Adrenal gland (tissue), 12 donors: ENCODE measurements around the gene RIMKLB. TPM values are rescaled to one million over a fixed set of nuclear protein-coding genes. Genes with fewer than 3 reads are reported as not detected.
"Not testable (repeated sequence)": the region's sequence is repeated elsewhere in the genome, so short reads cannot be mapped to it uniquely, and the experiment has no call there.

ENCODE experiments used
- DNase-seq, 7 donors: peaks; one replicate each; pipeline ENCODE4 v3.0.0-alpha.2; 2019 to 2020
- H3K27ac ChIP-seq, 5 donors: fragments of 200-600 bp; sonication (generic) in 4 of 5; 1 replicate in 3 of 5; 2 replicates in 2 of 5; pipeline versions ENCODE4 v1.5.1 to v1.8.0; 2016 to 2020; ENCODE audit warnings: mild to moderate bottlenecking in 1 of 5
- H3K27me3 ChIP-seq: fragments of 200-600 bp; 2 replicates; pipeline ENCODE4 v1.8.0; 2021
- H3K36me3 ChIP-seq, 2 donors: fragments of 200-600 bp; replicated peaks in 1 of 2; 1 replicate in 1 of 2; 2 replicates in 1 of 2; pipeline versions ENCODE4 v1.5.1 to v1.8.0; 2018 to 2022
- H3K4me1 ChIP-seq, 2 donors: fragments of 200-600 bp; replicated peaks in 1 of 2; 1 replicate in 1 of 2; 2 replicates in 1 of 2; pipeline versions ENCODE4 v1.5.1 to v1.8.0; 2018 to 2021
- H3K4me3 ChIP-seq, 4 donors: fragments of 200-600 bp; sonication (generic) in 3 of 4; one replicate each; pipeline ENCODE4 v1.5.1; 2016 to 2018
- H3K9me3 ChIP-seq, 3 donors: fragments of 200-600 bp; sonication (generic) in 1 of 3; replicated peaks in 1 of 3; 1 replicate in 2 of 3; 2 replicates in 1 of 3; pipeline versions ENCODE4 v1.5.1 to v1.8.0; 2016 to 2021
- POLR2A ChIP-seq, 2 donors: fragments of 450-650 bp; IDR thresholded peaks; one replicate each; pipeline ENCODE4 v1.6.1; 2017; ENCODE audit warnings: antibody characterized with exemption in 2 of 2, mild to moderate bottlenecking in 2 of 2, moderate library complexity in 1 of 2
- WGBS, 4 donors: extraction: QIAGEN DNeasy Blood & Tissue Kit in 2 of 4; methylation state at CpG; one replicate each; pipeline versions ENCODE4 v1.1.5 to v1.1.7; 2013 to 2017; 5-methylcytosine and 5-hydroxymethylcytosine counted together
- intact Hi-C, 2 donors: fragments of 100-400 bp; cut with DNase I; formaldehyde crosslinking; loops; one replicate each; pipeline versions ENCODE4 v1.14.1 to v1.15.0; 2022 to 2023
- polyA plus RNA-seq, 3 donors: library from polyadenylated mRNA; stranded (reverse); fragments of 200-250 nt in 2 of 3; fragments of 350-450 nt in 1 of 3; fragmentation: Illumina TruSeq in 1 of 3; extraction: RNeasy Lipid Tissue Mini Kit (QIAGEN cat#74804) in 1 of 3; gene quantifications; one replicate each; pipeline ENCODE4 v1.2.3, GENCODE V29; 2013 to 2014
- total RNA-seq, 9 donors: library from RNA; depleted of rRNA in 4 of 9; stranded (reverse); fragments of >200 nt in 4 of 9; fragments of 120-200 nt in 1 of 9; fragmentation: NEBNext Ultra II Directional in 1 of 9; extraction: Animal tissue kit (Norgen Biotek cat#: 25700) in 1 of 9; gene quantifications; one replicate each; pipeline versions ENCODE4 v1.1.0 to v1.2.4, GENCODE V29; 2013 to 2023
- TF ChIP-seq, protein P1 (sequence below), 6 experiments: fragments of 450-650 bp in 4 of 6; fragments of 200-600 bp in 2 of 6; sonication (generic) in 1 of 6; IDR thresholded peaks; 1 replicate in 5 of 6; 2 replicates in 1 of 6; pipeline versions ENCODE4 v1.5.1 to v1.8.0; 2016 to 2021; ENCODE audit warnings: antibody characterized with exemption in 6 of 6, mild to moderate bottlenecking in 2 of 6, moderate library complexity in 1 of 6
- donor health status: healthy with polysubstance abuse.
- donor health status: Bipolar disorder and iron deficiency.
- donor health status: DM: yes; HTN: yes; CAD: no.
- donor health status: DM: no; HTN: no; CAD: no.
- donor health status: DM: no; HTN: no; CAD: no.
- donor health status: DM: yes; HTN: yes; CAD: no.

The RIMKLB gene
- total and polyA plus RNA-seq, 12 donors: 10.0 to 225 (median 22.1) TPM

- Histone ChIP-seq H3K27ac (no peak overlapping the region), H3K4me3 (no peak overlapping the region), H3K4me1 (no peaks in the 10 kb centered on the region), H3K36me3 (no peaks in the 10 kb centered on the region), H3K27me3 (no peaks in the 10 kb centered on the region), H3K9me3 (no peaks in the 10 kb centered on the region)
- no peak for DNase-seq
- TF ChIP-seq, protein P1, sequence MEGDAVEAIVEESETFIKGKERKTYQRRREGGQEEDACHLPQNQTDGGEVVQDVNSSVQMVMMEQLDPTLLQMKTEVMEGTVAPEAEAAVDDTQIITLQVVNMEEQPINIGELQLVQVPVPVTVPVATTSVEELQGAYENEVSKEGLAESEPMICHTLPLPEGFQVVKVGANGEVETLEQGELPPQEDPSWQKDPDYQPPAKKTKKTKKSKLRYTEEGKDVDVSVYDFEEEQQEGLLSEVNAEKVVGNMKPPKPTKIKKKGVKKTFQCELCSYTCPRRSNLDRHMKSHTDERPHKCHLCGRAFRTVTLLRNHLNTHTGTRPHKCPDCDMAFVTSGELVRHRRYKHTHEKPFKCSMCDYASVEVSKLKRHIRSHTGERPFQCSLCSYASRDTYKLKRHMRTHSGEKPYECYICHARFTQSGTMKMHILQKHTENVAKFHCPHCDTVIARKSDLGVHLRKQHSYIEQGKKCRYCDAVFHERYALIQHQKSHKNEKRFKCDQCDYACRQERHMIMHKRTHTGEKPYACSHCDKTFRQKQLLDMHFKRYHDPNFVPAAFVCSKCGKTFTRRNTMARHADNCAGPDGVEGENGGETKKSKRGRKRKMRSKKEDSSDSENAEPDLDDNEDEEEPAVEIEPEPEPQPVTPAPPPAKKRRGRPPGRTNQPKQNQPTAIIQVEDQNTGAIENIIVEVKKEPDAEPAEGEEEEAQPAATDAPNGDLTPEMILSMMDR (IDR thresholded peaks at IDR 0.05): no peak
- TF ChIP-seq POLR2A (IDR thresholded peaks at IDR 0.05): no peak
- WGBS, 4 donors: 42 to 53% (median 51%) methylated on average over 5 of the region's 5 CpGs
- intact Hi-C loops: no loop called here
These were observed 121.8 kb downstream of the RIMKLB start for GRCh38 chr12:8819666-8819980.

DNA sequence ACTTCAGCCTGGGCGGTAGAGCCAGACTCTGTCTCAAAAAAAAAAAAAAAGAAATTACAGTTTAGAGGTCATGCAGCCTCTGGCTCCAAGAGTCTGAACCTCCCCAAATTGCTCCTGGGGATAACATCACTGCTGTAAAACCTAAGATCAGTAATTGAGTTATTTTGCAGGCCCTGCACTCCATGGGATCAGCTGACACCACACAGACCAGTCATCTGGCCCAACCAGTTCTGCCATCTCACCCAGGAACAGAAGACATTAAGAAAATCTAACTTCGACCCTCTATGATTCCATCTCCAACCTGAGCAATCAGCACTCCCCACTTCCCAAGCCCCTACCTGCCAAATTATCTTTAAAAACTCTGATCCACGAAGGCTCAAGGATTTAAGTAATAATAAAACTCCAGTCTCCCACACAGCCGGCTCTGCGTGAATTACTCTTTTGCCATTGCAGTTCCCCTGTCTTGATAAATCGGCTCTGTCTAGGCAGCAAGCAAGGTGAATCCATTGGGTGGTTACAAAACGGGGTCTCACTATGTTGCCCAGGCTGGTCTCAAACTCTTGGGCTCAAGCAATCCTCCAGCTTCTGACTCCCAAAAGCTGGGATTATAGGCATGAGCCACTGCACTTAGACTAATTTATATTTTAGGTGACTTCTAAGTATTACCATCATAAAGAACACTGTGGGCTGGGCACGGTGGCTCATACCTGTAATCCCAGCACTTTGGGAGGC lies 123.1 kb downstream of the RIMKLB start:
- H3K4me3 ChIP-seq, intact Hi-C loops: not testable (repeated sequence)

DNA sequence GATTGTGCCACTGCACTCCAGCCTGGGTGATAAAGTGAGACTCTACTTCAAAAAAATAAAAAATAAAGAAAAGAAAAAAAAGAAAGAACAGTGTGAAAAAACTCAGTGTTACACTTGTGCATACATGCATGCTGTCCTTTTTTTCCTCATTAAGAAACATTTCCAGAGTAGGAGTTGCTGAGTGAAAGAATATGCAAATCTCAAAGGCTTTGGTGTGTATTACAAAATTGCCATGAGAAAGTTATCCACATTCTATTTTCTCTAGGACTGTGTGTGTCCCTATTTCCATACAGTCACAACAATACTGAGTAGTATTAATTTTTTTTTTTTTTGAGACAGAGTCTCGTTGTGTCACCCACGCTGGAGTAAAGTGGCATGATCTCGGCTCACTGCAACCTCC lies 123.8 kb downstream of the RIMKLB start:
- no peak for DNase-seq
- Histone ChIP-seq H3K4me1 (no peaks in the 10 kb centered on the region), H3K27ac (no peak overlapping the region), H3K36me3 (no peaks in the 10 kb centered on the region), H3K4me3 (no peak overlapping the region), H3K9me3 (no peaks in the 10 kb centered on the region), H3K27me3 (no peaks in the 10 kb centered on the region)
- WGBS, 4 donors: 52 to 92% (median 88%) methylated on average over 3 of the region's 3 CpGs
- intact Hi-C loops: no loop called here
- TF ChIP-seq, protein P1 (IDR thresholded peaks at IDR 0.05): no peak
- TF ChIP-seq POLR2A (IDR thresholded peaks at IDR 0.05): no peak

More for the DNA sequence above, 123.1 kb downstream of the RIMKLB start:
- 85 to 88% (median 85%) methylated on average over 8 of the region's 8 CpGs for WGBS, 4 donors
- not testable (repeated sequence) for H3K27ac ChIP-seq, H3K27me3 ChIP-seq, H3K9me3 ChIP-seq, H3K4me1 ChIP-seq, DNase-seq, H3K36me3 ChIP-seq

DNA sequence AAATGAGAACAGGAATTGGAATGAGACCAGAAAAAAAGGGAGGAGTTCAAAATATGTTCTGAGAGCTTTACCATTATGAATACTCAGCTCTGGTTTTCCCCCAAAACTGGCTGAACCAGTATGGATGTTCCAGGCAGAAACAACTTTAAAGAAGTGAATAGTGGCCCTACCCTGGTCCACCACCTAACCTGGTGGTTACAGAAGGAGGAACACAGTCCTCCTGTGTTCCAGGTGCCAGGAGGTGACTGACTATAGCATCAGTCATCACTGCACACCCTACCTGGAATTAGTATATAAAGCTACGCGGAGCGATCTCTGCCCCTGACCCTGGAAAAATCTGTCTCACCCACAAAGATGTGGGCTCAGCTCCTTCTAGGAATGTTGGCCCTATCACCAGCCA lies 124.5 kb downstream of the RIMKLB start, which contains the start of gene A2ML1:
Gene A2ML1 (plus strand): TSS at position 324 of the 400 bp plus-strand sequence. CDS start 31 bp downstream, at position 355.
- intact Hi-C loops: loop anchor here in 1 of 2 donors (2.0 kb wide), 1 partner anchor 139 kb away; no protein-coding TSS in a partner anchor
- Histone ChIP-seq H3K36me3 (no peaks in the 10 kb centered on the region), H3K27me3 (no peaks in the 10 kb centered on the region), H3K4me3 (no peak within 1 kb of the TSS), H3K9me3 (no peaks in the 10 kb centered on the region), H3K27ac (no peak within 1 kb of the TSS), H3K4me1 (no peaks in the 10 kb centered on the region)
- 88 to 100% (median 97%) methylated on average over 3 of the region's 3 CpGs for WGBS, 4 donors
- DNase-seq: no peak
- TF ChIP-seq, protein P1 (IDR thresholded peaks at IDR 0.05): no peak
- no peak for TF ChIP-seq POLR2A (IDR thresholded peaks at IDR 0.05)
